GM19035 (cell line): Measurements from ENCODE around the gene C1RL.

Source experiments
- ATAC-seq: cut with Tn5 transposase; IDR thresholded peaks from one replicate; pipeline ENCODE4 v1.9.1; 2021; ENCODE audit not compliant: unreplicated experiment

Gene C1RL

GRCh38 chr12:7093486-7093885 lies 15.5 kb downstream of the C1RL start:
- ATAC-seq: no peak

DNA sequence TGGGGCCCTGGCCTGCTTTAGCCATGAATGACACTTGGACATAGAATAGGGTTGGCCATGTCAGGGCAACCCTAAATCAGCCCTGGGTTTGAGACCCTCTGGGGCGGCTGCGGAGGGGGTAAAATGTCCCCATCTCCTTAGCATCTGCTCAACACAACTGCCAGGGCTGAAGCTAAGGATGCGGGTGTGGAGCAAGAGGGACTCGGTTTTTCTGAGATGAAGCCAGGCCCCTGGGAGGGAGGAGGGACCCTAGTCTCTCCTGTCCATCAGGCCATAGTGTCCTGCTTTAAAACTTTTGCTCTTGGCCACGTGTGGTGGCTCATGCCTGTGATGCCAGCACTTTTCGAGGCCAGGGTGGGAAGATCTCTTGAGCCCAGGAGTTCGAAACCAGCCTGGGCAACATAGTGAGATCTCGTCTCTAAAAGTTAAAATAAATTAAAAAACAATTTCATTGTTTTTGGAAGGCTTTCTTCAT lies 16.0 kb downstream of the C1RL start:
- no peak for ATAC-seq

- ATAC-seq: no peak
Measured at GRCh38 chr12:7092229-7092985, 16.6 kb downstream of the C1RL start, which contains the start of gene C1R. Gene C1R (minus strand): TSS chr12:7092445. CDS start chr12:7092388, 57 bp downstream.

DNA sequence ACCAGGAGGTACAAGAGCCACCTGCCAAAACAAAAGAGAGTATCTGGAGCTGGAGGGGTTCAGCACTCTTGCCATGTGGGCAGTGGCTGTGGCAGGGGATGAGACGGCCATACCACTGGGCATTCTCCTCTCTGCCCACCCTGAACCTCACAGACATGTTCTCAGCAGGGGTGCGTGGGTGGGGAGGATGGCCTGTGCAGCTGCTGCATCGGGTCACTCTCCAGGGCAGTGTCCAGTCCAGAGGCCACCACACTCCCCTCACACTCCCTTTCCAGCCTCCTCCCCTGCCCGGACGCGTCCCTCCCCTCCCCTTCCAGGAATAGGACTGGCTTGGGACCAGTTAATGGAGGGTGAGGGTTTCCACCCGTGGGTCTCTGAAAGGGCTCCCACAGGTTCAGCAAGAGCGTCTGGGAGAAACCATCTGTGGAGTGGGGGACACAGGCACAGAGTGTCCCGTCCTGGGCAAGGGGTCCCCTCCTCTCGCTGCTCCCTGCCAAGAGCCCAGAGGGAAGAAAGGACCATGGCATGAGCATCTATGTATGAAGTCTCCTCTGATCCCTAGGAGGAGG lies 17.3 kb downstream of the C1RL start:
- ATAC-seq: no peak

DNA sequence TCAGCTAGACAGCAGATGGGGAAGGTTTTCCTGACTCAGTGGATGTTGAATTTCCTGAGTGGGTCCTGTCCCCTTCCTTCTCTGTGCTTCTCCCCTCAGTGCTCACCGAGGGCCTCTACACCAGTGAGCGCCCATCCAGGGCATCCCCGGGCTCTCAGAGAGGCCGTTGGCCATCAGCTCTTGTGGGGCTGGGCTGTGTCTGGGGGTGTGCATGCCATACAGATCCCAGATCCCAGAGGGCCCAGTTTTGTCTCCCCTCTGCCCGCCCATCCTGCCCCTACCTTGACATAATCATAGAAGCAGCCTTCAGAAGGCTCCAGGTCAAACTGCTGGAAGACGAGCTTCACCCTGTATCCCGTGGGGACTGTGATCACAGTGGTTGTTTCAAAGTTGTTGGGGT lies 17.8 kb downstream of the C1RL start:
- ATAC-seq: no peak

- ATAC-seq: no peak
Measured at GRCh38 chr12:7090222-7090998, 18.6 kb downstream of the C1RL start.

- ATAC-seq: no peak
Measured at GRCh38 chr12:7089196-7089871, 19.7 kb downstream of the C1RL start.

DNA sequence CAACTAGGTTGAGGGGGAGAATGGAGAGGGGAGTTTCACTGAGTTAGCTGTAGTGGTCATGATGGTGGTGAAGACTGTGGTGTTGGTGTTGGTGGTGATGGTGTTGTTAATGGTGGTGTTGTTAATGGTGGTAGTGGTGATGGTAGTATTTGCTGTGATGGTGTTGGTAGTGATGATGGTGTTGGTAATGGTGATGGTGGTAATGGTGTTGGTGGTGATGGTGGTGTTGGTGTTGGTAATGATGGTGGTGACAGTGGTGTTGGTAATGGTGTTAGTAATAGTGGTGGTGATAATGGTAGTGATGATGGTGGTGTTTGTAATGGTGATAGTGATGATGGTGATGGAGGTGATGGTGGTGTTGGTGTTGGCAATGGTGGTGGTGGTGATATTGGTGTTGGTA lies 25.9 kb downstream of the C1RL start:
- no peak for ATAC-seq

DNA sequence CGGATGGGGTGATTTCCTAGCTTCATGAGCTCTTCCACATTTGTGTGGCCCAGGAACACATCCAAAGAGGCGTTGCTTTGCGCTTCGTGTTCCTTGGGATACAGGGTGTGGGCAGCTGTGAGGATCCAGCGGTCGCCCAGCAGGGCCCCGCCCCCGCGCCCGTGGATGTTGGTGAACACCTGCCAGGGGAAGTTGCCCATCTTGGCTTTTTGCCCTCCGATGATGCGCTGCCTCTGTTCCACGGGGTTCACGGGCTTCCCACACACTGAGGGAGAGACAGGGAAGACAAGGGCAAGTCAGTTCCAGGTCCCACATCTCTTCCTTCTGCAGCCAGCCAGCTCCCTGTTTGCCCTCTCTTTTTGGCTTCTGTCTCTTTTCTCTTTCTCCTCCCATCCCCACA lies 28.0 kb downstream of the C1RL start:
- no peak for ATAC-seq

DNA sequence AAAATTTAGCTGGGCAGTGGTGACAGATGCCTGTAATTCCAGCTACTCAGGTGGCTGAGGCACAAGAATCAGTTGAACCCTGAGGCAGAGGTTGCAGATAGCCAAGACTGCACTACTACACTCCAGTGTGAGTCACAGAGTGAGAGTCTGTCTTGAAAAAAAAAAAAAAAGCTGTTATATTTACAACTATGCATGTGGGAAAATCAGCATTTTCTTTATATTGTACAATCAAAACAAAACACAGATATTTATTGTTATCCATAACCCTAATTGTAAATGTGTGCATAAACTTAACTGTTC lies 29.2 kb downstream of the C1RL start:
- no peak for ATAC-seq

- ATAC-seq: no peak
Measured at GRCh38 chr12:7078163-7078562, 30.9 kb downstream of the C1RL start.

- no peak for ATAC-seq
Measured at GRCh38 chr12:7076493-7076892, 32.5 kb downstream of the C1RL start.

GRCh38 chr12:7075939-7076338 lies 33.1 kb downstream of the C1RL start:
- no peak for ATAC-seq

GRCh38 chr12:7075518-7075917 lies 33.5 kb downstream of the C1RL start:
- ATAC-seq: no peak

GRCh38 chr12:7073946-7074345 lies 35.1 kb downstream of the C1RL start:
- ATAC-seq: no peak

DNA sequence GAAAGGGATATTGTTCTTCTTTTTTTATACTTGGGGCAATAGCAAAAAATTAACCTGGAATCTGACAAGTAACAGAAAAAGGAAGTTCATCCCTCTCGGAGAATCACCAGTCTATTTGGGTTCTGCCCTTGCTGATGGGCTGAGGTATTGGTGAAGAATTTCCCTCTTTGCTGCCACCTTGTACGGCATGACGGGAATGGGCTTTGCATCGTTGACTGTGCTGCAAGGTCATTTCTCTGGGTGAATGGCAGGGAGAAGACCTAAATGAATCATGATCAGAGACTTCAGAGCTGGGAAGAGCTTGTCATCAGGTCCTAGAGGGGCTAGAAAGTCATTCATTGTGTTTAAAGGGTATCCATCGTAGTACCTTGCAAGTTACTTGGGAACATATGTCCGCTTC lies 36.5 kb downstream of the C1RL start:
- no peak for ATAC-seq

DNA sequence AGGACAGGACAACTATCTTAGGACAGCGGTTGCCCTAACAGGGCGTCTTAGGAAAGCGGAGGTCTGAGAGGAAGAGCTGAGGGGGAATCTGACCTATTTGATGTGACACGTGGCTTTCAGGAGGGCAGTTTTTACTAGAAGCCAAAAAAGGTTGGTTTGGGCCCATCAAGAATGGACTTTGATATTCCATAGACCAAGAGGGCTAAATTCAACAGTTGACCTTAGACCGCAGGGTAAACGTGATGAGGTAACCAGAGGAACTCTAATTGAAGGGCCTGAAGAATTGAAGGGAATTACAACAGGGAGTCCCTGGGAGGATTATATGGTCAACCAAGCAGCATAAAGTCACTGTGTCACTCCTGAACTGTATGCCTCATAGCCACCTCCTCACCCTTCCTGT lies 37.0 kb downstream of the C1RL start:
- no peak for ATAC-seq

GRCh38 chr12:7069386-7069785 lies 39.6 kb downstream of the C1RL start:
- no peak for ATAC-seq

DNA sequence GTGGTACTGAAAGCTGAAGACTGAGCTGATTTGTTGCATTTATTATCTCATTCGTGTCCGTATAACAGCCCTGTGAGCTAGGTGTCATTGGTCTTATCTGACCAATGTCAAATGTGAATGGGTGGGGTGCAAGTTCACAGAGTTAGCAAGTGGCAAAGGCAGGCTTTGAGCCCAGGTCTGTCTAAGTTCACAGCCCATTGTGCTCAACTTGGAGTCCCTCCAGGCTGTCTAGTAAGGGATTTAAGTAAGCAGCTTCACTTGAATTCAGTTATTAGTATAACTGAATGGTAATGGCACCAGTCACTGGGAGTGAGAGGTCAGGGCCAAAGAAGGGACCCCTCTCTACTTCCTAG lies 40.0 kb downstream of the C1RL start:
- ATAC-seq: no peak

- no peak for ATAC-seq
Measured at GRCh38 chr12:7068240-7068993, 40.6 kb downstream of the C1RL start.

DNA sequence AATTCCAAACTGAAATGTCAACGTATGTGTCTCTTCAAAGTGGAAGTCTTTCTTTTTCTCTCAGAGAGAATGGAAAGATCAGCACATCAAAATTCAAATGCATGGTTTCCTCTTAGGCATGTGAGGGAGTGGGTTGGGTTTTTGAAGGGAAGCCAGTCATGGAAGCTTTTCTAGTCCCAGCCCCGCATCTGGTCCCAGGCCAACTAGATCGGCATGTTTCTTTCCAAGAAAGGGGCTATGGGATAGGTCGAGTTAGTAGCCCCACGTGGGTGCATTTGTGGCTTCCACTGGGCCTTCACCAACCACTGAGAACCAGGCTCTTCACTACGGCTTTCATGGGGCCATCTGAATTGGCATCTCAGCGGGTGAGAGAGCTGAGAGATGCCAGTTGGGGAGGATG lies 41.9 kb downstream of the C1RL start:
- ATAC-seq: no peak
